GM12878 (cell line): ENCODE results near the gene C21orf58. TPM values are rescaled to one million over a fixed set of nuclear protein-coding genes. Genes with fewer than 3 reads are reported as not detected.

Source experiments
- BCL11A ChIP-seq: IDR thresholded peaks from 2 replicates; pipeline ENCODE4 v1.6.1; 2011; ENCODE audit warnings: low read depth, low read length
- CHD1 ChIP-seq: IDR thresholded peaks from 2 replicates; pipeline ENCODE4 v1.6.1; 2012; ENCODE audit warnings: low read depth, low read length, improper control_type of control experiment
- CHD2 ChIP-seq: IDR thresholded peaks from 2 replicates; pipeline ENCODE4 v1.6.1; 2011; ENCODE audit warnings: low read depth, low read length, improper control_type of control experiment, borderline replicate concordance
- HDAC6 ChIP-seq: fragments of 200-600 bp; sonication (generic); IDR thresholded peaks from one replicate; pipeline ENCODE4 v1.8.0; 2017; ENCODE audit warnings: antibody characterized with exemption; ENCODE audit not compliant: unreplicated experiment
- MAX ChIP-seq: IDR thresholded peaks from 2 replicates; pipeline ENCODE4 v1.6.1; 2012; ENCODE audit warnings: low read depth, low read length, improper control_type of control experiment
- MLLT1 ChIP-seq: fragments of 450-650 bp; IDR thresholded peaks from 2 replicates; pipeline ENCODE4 v1.6.1; 2016; ENCODE audit warnings: mild to moderate bottlenecking
- MXI1 ChIP-seq: fragments of 150-350 bp; IDR thresholded peaks from 2 replicates; pipeline ENCODE4 v1.6.1; 2011; ENCODE audit warnings: low read depth, mild to moderate bottlenecking, inconsistent platforms, low read length, improper control_type of control experiment
- NFYA ChIP-seq: IDR thresholded peaks from 2 replicates; pipeline ENCODE4 v1.6.1; 2011; ENCODE audit warnings: low read depth, mild to moderate bottlenecking, low read length, improper control_type of control experiment, borderline replicate concordance
- NKRF ChIP-seq: fragments of 450-650 bp; conservative IDR thresholded peaks from 2 replicates; pipeline ENCODE4 v1.6.1; 2017; ENCODE audit warnings: mild to moderate bottlenecking, moderate library complexity
- NRF1 ChIP-seq: conservative IDR thresholded peaks from 2 replicates; pipeline ENCODE4 v1.6.1; 2011; ENCODE audit warnings: mild to moderate bottlenecking, low read depth, low read length, improper control_type of control experiment
- PKNOX1 ChIP-seq: fragments of 450-650 bp; IDR thresholded peaks from 2 replicates; pipeline ENCODE4 v1.6.1; 2016; ENCODE audit warnings: mild to moderate bottlenecking
- POLR2A ChIP-seq: IDR thresholded peaks from 2 replicates; pipeline ENCODE4 v1.6.1; 2011; ENCODE audit warnings: low read depth, mild to moderate bottlenecking, low read length
- RB1 ChIP-seq: fragments of 450-650 bp; formaldehyde crosslinking; IDR thresholded peaks from 2 replicates; pipeline ENCODE4 v1.6.1; 2017; ENCODE audit warnings: mild to moderate bottlenecking, borderline replicate concordance
- RFX5 ChIP-seq: IDR thresholded peaks from 2 replicates; pipeline ENCODE4 v1.6.1; 2011; ENCODE audit warnings: low read depth, low read length, improper control_type of control experiment
- SMARCA5 ChIP-seq: fragments of 450-650 bp; IDR thresholded peaks from 2 replicates; pipeline ENCODE4 v1.6.1; 2017; ENCODE audit warnings: mild to moderate bottlenecking
- STAT1 ChIP-seq: fragments of 450-650 bp; conservative IDR thresholded peaks from 2 replicates; pipeline ENCODE4 v1.6.1; 2014; ENCODE audit warnings: antibody characterized with exemption, mild to moderate bottlenecking
- USF2 ChIP-seq: IDR thresholded peaks from 2 replicates; pipeline ENCODE4 v1.6.1; 2011; ENCODE audit warnings: low read depth, low read length, improper control_type of control experiment, borderline replicate concordance
- ZBTB40 ChIP-seq: fragments of 450-650 bp; IDR thresholded peaks from 2 replicates; pipeline ENCODE4 v1.6.1; 2016; ENCODE audit warnings: mild to moderate bottlenecking, moderate library complexity, borderline replicate concordance
- polyA plus RNA-seq, 11 experiments: library from polyadenylated mRNA; depleted of rRNA in 4 of 11; unstranded in 6 of 11; stranded (reverse) in 5 of 11; fragments of >200 nt; fragmentation: Nextera tagmentation in 4 of 11; fragmentation: Illumina TruSeq in 1 of 11; extraction: Ambion mirVana in 4 of 11; extraction: Trizol in 1 of 11; gene quantifications; 1 replicate in 1 of 11; 2 replicates in 10 of 11; pipeline versions ENCODE4 v1.2.1 to v1.2.3, GENCODE V29; 2011 to 2016; ENCODE audit warnings: inconsistent platforms in 2 of 11, missing spikeins in 2 of 11, low read depth in 1 of 11
- total RNA-seq, 4 experiments: library from RNA; depleted of rRNA in 3 of 4; stranded (reverse); fragments of >200 nt in 3 of 4; fragmentation: Illumina TruSeq in 1 of 4; extraction: Trizol in 1 of 4; gene quantifications; 2 replicates each; pipeline versions ENCODE4 v1.2.1 to v1.2.3, GENCODE V29; 2013 to 2021

C21orf58 gene
- total and polyA plus RNA-seq, 10 of the 15 experiments (the other 5 are each of a cell fraction or from before 2014, with no cell fraction given), result 1.1 to 22.3 (median 11.8) TPM

GRCh38 chr21:46323710-46324389, at the start of gene C21orf58, which contains the start of gene PCNT (continued):
- TF ChIP-seq ZBTB40 (no peak), RFX5 (peak; percentile 43; the same call in 1 of the 2 replicates), CHD2 (peak; percentile 88), NKRF (peak; percentile 99), POLR2A (peak; percentile 89), STAT1 (no peak), PKNOX1 (peak; percentile 93), MAX (0 out of 2 replicates have a peak, but pooled peaks have one; percentile 35), MXI1 (peak; percentile 88; the same call in 1 of the 2 replicates), BCL11A (no peak), CHD1 (peak; percentile 94), RB1 (peak; percentile 94; the same call in 1 of the 2 replicates), NRF1 (peak; percentile 59), NFYA (peak; percentile 10; the same call in 1 of the 2 replicates), USF2 (no peak), SMARCA5 (peak; percentile 91), HDAC6 (no peak), MLLT1 (0 out of 2 replicates have a peak, but pooled peaks have one; percentile 36)
